D721Med (cell line): ENCODE data around the gene MAP7.
"Not testable (repeated sequence)": the region's sequence is repeated elsewhere in the genome, so short reads cannot be mapped to it uniquely, and the experiment has no call there.

Experiments used
- DNase-seq: peaks from one replicate; pipeline ENCODE4 v3.0.0; 2011; ENCODE audit warnings: low spot score; ENCODE audit not compliant: insufficient read length
- FAIRE-seq: peaks from 2 replicates; lab custom pipeline; 2011; peaks lifted over from hg19 to GRCh38; lab: Jason Lieb, UNC
- CTCF ChIP-seq: IDR thresholded peaks from 2 replicates; pipeline ENCODE4 v1.5.1; 2012; ENCODE audit warnings: mild to moderate bottlenecking, control low read depth; ENCODE audit not compliant: insufficient read depth; ENCODE audit errors: missing control alignments

The MAP7 gene

GRCh38 chr6:136501096-136501495 is 49.1 kb downstream of the MAP7 start:
- FAIRE-seq: no peak
- DNase-seq: no peak
- no peak for TF ChIP-seq CTCF

- DNase-seq (no peak), FAIRE-seq (peak; percentile 60)
- TF ChIP-seq CTCF: no peak
Measured at GRCh38 chr6:136500414-136500813, 49.8 kb downstream of the MAP7 start.

GRCh38 chr6:136499370-136499769 is 50.9 kb downstream of the MAP7 start:
- DNase-seq: no peak
- TF ChIP-seq CTCF: no peak
- FAIRE-seq: no peak

GRCh38 chr6:136496449-136496848 is 53.8 kb downstream of the MAP7 start:
- DNase-seq, FAIRE-seq: not testable (repeated sequence)

GRCh38 chr6:136494710-136495109 is 55.5 kb downstream of the MAP7 start:
- peak; percentile 44 for FAIRE-seq
- TF ChIP-seq CTCF: no peak
- no peak for DNase-seq

GRCh38 chr6:136494059-136494458 is 56.2 kb downstream of the MAP7 start:
- TF ChIP-seq CTCF: no peak
- FAIRE-seq (no peak), DNase-seq (no peak)

GRCh38 chr6:136492409-136492808 is 57.8 kb downstream of the MAP7 start:
- FAIRE-seq (no peak), DNase-seq (no peak)
- no peak for TF ChIP-seq CTCF

- TF ChIP-seq CTCF: no peak
- DNase-seq (no peak), FAIRE-seq (peak; percentile 60)
Measured at GRCh38 chr6:136491754-136492153, 58.5 kb downstream of the MAP7 start.
